ENCODE measurements around the gene NDUFAB1.
"Not testable (repeated sequence)": the region's sequence is repeated elsewhere in the genome, so short reads cannot be mapped to it uniquely, and the experiment has no call there.

NDUFAB1 gene

GRCh38 chr16:23595951-23596720 is at the start of gene NDUFAB1:
Gene NDUFAB1 (minus strand): TSS chr16:23596316. CDS start chr16:23596290, 26 bp downstream.
- peak; percentile 97 for DNase-seq (ENCODE audit: low read depth, low spot score)

- no peak for DNase-seq (ENCODE audit: low read depth, low spot score)
Observed at GRCh38 chr16:23642246-23642774, 46.2 kb upstream of the NDUFAB1 start.

DNA sequence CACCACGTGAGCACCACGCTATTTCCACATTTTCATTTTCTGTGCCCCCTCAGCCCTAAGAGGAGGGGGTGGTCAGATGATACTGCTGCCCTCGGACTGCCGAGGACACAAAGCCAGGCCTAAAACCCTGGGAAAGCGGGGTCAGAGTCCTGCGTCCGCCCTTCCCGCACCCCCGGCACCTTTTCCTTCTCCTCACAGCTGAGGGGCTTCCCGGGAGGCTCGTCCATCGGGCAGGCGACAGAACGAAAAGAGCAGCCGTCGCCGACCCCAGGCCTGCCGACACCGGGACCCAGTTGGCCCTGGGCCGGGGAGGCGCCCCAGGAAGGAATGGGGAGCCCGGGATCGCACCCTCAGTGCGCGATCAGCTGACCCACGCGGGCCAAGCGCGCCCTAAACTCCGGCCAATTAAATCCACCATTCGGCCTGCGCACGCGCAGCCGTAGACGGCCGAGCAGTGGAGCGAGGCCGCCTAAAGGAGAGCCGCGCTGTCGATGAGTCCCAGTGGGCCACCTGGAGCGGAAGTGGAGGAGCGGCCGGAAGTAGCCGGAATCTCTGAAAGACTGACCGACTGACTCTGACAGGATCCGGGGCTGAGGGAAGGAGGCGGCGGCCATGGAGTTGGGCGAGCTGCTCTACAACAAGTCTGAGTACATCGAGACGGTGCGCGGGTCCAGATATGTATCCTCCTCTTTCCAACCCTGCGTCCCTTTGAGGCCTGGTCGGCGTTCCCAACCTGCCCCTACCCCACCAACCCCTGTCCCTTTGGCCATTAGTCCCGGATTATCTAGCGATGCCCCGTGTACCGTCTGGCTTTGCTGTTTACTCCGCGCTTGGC is 45.0 kb upstream of the NDUFAB1 start, which contains the start of the genes DCTN5 and PALB2:
TSS of gene DCTN5 (plus strand) at position 536 of the 835 bp plus-strand sequence. CDS start at position 613, 77 bp downstream.
TSS of gene PALB2 (minus strand) at position 380 of the 835 bp plus-strand sequence. CDS start at position 227, 153 bp downstream.
- DNase-seq (ENCODE audit: low read depth, low spot score) = peak; percentile 97

GRCh38 chr16:23640615-23640930 is 44.5 kb upstream of the NDUFAB1 start:
- no peak for DNase-seq (ENCODE audit: low read depth, low spot score)

DNA sequence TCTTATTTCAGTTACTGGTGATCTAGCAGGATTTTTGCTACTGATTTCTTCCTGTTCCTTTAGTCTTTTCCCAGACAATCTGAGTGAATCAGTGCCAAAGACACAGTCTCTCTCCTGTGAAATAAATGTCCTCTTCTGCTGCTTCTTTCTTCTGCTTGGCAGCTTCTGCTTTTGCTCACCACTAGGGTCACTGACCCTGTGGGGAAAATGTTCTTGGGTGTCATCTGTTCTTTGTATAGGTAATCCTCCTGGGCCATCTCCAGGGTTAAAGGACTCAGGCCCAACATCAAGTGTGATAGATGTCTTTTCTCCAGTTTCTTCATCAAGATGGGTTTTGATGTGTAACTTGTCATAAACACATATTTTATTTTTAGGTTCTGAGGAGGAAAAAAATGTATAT is 39.8 kb upstream of the NDUFAB1 start:
- no peak for DNase-seq (ENCODE audit: low read depth, low spot score)

DNA sequence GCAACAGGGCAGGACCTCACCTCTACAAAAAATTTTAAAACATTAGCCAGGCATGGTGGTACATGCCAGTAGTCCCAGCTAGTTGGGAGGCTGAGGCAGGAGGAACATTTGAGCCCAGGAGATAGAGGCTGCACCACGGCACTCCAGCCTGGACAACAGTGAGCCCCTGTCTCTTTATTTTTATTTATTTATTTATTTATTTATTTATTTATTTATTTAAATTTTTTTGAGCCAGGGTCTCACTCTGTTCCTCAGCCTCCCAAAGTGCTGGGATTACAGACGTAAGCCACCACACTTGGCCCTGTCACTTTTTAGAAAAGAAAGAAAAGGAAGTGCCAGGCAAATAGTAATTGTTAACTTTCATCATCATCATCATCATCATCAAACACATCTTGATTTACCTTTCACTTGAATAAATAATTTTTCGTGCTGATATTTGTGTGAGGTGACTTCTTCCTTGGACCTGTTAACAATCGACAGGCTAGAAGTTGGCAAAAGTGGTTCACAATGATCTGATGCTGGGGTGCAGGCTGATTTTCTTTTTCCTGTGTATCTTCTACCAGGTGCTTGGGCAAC is 38.4 kb upstream of the NDUFAB1 start:
- no peak for DNase-seq (ENCODE audit: low read depth, low spot score)

GRCh38 chr16:23631874-23632273 is 35.8 kb upstream of the NDUFAB1 start:
- not testable (repeated sequence) for DNase-seq (ENCODE audit: low read depth, low spot score)

- DNase-seq (ENCODE audit: low read depth, low spot score) = no peak
Observed at GRCh38 chr16:23629516-23629915, 33.4 kb upstream of the NDUFAB1 start.

GRCh38 chr16:23624092-23624491 is 28.0 kb upstream of the NDUFAB1 start:
- DNase-seq (ENCODE audit: low read depth, low spot score) = no peak

DNA sequence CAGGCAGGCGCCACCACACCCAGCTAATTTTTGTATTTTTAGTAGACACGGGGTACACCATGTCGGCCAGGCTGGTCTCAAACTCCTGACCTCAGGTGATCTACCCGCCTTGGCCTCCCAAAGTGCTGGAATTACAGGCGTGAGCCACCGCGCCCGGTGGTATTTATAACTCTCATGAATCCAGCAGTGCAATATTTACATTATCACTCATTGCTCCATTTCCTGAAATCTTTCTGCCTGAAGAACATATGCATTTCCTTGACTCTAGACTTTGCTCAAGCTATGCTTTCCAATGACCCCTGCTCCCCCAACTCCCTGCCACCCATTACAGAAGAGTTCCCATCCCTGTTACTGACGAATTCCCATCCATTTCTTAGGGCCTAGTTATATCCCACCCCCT is 19.7 kb upstream of the NDUFAB1 start:
- DNase-seq (ENCODE audit: low read depth, low spot score) = no peak

DNA sequence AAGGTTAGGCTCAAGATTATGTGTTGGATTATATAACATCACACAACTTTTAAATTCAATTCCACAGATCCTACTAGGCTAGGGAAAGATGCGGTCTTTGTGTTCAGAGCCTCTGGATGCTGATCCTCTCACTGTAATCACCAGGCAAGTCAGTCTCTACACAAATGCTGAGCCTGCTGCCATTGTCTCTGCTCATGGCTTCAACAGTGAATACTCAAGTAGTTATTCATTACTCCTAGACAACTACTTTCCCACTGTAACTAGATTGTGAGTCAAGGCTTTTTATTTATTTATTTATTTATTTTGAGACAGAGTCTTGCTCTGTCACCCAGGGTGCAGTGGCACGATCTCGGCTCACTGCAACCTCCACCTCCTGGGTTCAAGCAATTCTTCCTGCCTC is 15.8 kb upstream of the NDUFAB1 start:
- no peak for DNase-seq (ENCODE audit: low read depth, low spot score)

- DNase-seq (ENCODE audit: low read depth, low spot score) = not testable (repeated sequence)
Observed at GRCh38 chr16:23610905-23611304, 14.8 kb upstream of the NDUFAB1 start.

GRCh38 chr16:23609929-23610328 is 13.8 kb upstream of the NDUFAB1 start:
- DNase-seq (ENCODE audit: low read depth, low spot score) = no peak

- DNase-seq (ENCODE audit: low read depth, low spot score) = peak; percentile 20
Observed at GRCh38 chr16:23608194-23608593, 12.1 kb upstream of the NDUFAB1 start.

GRCh38 chr16:23607726-23608125 is 11.6 kb upstream of the NDUFAB1 start:
- no peak for DNase-seq (ENCODE audit: low read depth, low spot score)

DNA sequence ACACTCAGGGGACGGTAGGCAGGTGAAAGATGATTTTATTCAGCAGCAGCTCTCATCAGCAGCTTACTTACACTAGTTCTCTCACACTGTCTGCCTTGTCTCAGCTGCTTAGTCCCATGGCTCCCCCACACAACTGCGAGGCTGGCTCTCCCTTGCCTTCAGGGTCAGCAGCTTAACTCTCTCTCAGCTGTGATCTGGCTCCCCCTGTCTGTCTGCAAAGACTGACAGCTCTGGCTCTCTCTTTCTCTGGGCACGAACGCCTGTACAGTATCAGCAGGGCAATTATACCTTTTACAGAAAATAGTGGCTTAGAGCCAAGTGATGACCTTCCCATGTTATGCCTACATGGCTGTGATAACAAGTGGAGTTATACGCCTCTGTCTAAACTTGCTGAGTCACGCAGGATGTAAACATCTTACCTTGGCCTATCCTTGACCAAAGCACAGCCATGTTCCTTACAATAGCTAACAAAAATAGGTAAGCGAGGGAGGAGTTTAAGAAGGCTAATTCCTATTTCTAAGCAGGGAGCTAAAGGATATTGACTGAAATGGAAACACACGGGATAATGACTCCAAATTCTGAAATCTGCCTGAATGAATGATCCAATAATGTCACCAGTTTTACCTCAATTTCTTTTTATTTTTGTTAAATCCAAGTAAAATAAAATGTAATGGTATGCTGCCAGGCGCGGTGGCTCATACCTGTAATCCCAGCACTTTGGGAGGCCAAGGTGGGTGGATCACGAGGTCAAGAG is 1.1 kb upstream of the NDUFAB1 start:
- no peak for DNase-seq (ENCODE audit: low read depth, low spot score)

DNA sequence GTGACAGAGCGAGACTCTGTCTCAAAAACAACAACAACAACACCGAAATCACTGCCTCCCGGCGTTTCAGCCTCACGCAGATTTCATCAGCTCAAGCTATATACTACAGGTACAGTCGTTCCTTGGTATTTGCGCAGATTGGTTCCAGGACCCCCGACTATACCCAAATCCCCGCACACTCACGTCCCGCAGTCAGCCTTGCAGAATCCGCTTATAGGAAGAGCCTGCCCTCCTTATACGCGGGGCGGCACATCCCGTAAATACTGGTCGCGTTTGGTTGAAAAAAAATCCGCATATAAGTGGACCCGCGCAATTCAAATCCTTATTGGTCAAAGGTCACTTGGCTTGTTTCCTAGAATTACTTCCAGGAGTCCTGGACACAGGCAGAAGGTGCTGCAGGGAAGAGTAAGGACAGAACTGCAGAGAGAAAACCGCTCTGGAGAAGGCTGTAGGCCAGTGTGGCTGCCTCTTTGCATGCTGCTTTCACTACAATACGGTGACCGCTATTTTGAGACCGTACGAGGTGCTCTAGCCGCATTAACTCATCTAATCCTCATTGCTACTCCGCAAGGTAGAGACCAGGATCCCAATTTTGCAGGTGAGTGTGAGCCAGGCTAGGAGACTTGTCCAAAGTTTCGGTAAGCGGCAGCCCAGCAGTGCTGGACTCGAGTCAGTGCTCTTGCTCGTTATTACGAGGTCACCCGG is 718 bp downstream of the NDUFAB1 start:
- DNase-seq (ENCODE audit: low read depth, low spot score) = peak; percentile 24

GRCh38 chr16:23594186-23594585 is 1.9 kb downstream of the NDUFAB1 start:
- no peak for DNase-seq (ENCODE audit: low read depth, low spot score)

- DNase-seq (ENCODE audit: low read depth, low spot score) = no peak
Observed at GRCh38 chr16:23590181-23590580, 5.9 kb downstream of the NDUFAB1 start.

GRCh38 chr16:23587726-23588125 is 8.4 kb downstream of the NDUFAB1 start:
- peak; percentile 96 for DNase-seq (ENCODE audit: low read depth, low spot score)
